Activated CD4-positive, alpha-beta T cell treated with anti-CD3 and anti-CD28 coated beads, Interleukin-2, amount 50 U/mL, for 48 hours (primary cell): ENCODE results near the gene JCAD.
"Not testable (repeated sequence)": the region's sequence is repeated elsewhere in the genome, so short reads cannot be mapped to it uniquely, and the experiment has no call there.

Source experiments
- DNase-seq, 2 experiments: peaks; one replicate each; pipeline ENCODE4 v3.0.0-alpha.2; 2020

Gene JCAD

DNA sequence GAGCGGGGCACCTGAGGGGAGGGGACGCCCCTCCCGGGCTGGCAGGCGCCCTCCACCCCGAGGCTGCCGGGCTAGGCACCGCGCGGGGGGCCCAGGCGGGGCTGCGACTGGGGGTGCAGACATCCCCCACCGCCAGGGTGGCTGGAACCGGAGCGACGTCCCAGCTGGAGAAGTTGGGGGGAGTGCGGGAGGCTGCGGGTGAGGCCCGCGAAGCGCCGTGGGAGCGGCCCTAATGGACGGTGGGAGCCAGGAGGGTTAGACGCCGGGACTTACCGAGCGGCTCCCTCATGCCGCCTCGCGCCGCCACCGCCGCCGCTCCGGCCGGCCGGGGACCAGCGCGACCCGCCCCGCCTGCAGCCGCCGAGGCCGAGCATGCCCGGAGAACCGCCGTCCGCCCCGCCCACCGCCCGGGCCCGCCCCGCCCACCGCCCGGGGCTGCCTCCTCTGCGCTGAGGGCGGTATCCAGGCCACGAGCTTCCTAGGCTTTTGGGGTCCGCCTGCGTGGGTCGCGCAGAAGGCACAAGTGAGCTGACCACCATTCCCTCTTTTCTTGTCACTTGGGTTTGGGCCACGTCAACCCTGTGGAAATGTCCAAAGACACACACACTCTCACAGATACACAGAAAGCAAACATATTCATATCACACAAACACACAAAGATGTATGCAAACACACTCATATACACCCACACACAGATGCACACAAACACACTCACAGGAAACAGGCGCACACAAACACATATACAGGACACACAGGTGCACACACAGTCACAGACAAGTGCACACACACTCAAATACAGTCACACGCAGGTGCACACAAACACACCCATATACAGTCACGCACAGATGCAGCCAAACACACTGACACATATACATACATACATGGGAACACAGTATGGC is at the start of gene JCAD:
Gene JCAD, minus strand, starts transcription at position 378 of the 899 bp plus-strand sequence. CDS start 11,774 bp downstream, outside the sequence.
- peak; percentile 63 to 67 for DNase-seq

GRCh38 chr10:30106987-30107386 is 47.6 kb upstream of the JCAD start:
- no peak for DNase-seq

DNA sequence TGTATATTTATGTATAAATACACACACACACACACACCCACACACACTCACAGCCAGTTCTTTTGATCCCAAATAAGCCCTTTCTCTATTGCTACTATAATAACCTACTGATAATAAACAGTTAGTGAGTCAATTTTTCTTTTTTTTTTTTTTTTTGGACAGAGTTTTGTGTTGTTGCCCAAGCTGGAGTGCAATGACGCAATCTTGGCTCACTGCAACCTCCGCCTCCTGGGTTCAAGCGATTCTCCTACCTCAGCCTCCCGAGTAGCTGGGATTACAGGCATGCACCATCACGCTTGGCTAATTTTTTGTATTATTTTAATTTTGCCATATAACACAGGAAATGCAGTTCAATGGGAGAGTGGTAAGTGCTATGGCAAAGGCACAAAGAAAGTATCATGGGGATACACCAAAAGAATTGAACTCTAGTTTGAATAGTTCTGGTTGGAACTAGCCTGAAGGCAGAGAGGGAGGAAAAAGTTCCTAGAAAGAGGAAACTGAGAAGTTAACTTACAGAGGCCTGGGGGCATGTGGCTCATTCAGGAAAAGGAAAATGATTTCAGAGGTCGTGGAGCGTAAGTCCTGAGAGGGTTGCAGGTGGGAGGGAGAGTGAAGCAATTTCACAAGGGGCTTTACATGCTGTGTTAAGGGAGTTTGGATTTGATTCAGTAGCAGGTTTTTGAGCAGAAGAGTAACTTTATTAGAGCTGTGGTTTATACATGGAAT is 44.4 kb upstream of the JCAD start:
- DNase-seq: no peak

- DNase-seq: not testable (repeated sequence)
These were observed 40.3 kb upstream of the JCAD start for GRCh38 chr10:30099706-30100105.

- DNase-seq: no peak
These were observed 39.7 kb upstream of the JCAD start for GRCh38 chr10:30099101-30099500.

- no peak for DNase-seq
These were observed 39.2 kb upstream of the JCAD start for GRCh38 chr10:30098629-30099028.

- no peak for DNase-seq
These were observed 37.2 kb upstream of the JCAD start for GRCh38 chr10:30096564-30096963.

GRCh38 chr10:30095631-30096422 is 36.4 kb upstream of the JCAD start:
- DNase-seq: no peak

- DNase-seq: no peak
These were observed 35.2 kb upstream of the JCAD start for GRCh38 chr10:30094601-30095000.

- no peak for DNase-seq
These were observed 34.0 kb upstream of the JCAD start for GRCh38 chr10:30093303-30093950.

- DNase-seq: no peak
These were observed 32.9 kb upstream of the JCAD start for GRCh38 chr10:30092151-30092790.

GRCh38 chr10:30091136-30091535 is 31.8 kb upstream of the JCAD start:
- no peak for DNase-seq

- no peak for DNase-seq
These were observed 28.8 kb upstream of the JCAD start for GRCh38 chr10:30088178-30088577.

GRCh38 chr10:30083934-30084333 is 24.5 kb upstream of the JCAD start:
- no peak for DNase-seq

DNA sequence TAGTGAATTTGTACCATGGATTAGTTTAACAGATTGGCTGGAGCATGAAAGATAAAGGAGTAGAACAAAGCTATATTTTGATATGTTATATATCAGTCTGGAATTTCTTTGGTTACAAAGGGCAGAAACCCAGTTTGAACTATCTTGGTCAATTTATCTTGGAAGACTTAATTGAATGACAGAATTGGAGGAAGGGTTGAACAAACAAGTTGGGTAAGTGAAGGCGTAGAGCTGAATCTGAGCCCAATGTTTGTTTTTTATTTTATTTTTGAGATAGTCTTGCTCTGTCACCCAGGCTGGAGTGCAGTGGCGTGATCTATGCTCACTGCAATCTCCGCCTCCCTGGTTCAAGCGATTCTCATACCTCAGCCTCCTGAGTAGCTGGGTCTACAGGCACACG is 21.8 kb upstream of the JCAD start:
- DNase-seq: no peak

- DNase-seq: no peak
These were observed 20.8 kb upstream of the JCAD start for GRCh38 chr10:30080161-30080560.

- DNase-seq: no peak
These were observed 20.0 kb upstream of the JCAD start for GRCh38 chr10:30079408-30079807.

GRCh38 chr10:30075481-30075880 is 16.1 kb upstream of the JCAD start:
- no peak for DNase-seq

DNA sequence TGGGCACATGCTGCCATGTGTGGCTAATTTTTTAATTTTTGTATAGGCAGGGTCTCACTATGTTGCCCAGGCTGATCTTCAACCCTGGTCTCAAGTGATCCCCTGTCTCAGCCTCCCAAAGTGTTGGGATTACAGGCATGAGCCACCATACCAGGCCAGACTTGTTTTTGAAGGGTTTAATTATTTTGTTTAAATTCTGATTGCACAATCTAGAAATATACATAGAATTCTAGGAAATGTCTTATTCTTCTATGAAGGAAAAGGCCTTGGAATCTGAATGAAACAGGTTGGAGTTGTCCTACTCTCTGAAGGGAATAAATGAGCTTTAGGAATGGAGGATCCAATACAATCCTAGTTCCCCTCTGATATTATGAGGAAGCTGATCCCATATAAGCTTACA is 15.5 kb upstream of the JCAD start:
- DNase-seq: no peak

- DNase-seq: no peak
These were observed 14.7 kb upstream of the JCAD start for GRCh38 chr10:30074090-30074489.

DNA sequence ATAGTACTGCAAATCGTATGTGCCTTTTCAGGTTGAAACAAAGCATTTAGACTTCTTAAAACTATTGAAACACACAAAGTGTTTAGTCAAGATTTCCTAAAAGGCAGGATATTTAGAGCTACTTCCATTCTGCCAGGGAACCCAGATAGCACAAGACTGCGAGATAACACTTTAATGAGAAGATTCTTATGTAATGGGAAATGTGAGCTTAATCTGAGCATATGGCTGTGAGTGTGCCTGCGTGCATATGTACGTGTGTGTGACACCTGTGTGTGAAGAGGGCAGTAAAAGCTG is 14.3 kb upstream of the JCAD start:
- DNase-seq: no peak

GRCh38 chr10:30073045-30073766 is 13.8 kb upstream of the JCAD start:
- DNase-seq: no peak
